ENCODE data around the gene PRMT7. TPM values are rescaled to one million over a fixed set of nuclear protein-coding genes. Genes with fewer than 3 reads are reported as not detected.

PRMT7 gene
- total RNA-seq, 1 donor from 2014 or later: 36.7 TPM

DNA sequence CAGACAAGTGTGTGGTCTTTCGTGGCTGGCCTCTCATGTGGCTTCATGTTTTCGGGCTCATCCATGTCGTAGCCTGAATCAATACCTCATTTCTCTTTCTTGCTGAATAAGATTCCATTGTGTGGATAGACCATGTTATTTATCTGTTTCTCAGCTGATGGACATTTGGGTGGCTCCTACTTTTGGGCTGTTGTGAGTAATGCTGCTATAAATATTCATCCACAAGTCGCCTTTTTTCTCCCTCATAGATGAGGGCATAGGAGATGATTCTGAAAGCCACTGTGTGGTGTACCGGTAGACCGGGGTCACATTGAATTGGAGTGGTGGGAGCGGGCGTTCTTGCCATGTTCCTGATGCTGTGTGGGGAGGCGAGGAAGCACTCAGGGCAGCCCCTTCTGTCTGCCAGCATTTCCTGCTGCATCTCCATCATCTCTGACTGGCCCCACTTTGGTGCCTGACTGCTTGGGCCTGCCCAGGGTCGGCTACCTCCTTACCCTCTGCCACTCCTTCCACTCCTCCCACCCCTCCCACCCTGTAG lies 40.1 kb downstream of the PRMT7 start:
- H3K79me2 ChIP-seq (ENCODE audit: insufficient read depth, low read length): no peaks in the 10 kb centered on the region
- Mint-ChIP-seq H3K4me1 (ENCODE audit: low read depth, unreplicated experiment) (peaks cover 3% of the 10 kb centered on the region), H3K9me3 (ENCODE audit: unreplicated experiment) (no peaks in the 10 kb centered on the region), H3K27ac (ENCODE audit: unreplicated experiment) (no peak overlapping the region), H3K4me3 (ENCODE audit: unreplicated experiment) (no peak overlapping the region), H3K27me3 (ENCODE audit: low read depth, unreplicated experiment) (no peaks in the 10 kb centered on the region), H3K36me3 (ENCODE audit: low read depth, unreplicated experiment) (peaks cover 10% of the 10 kb centered on the region)
- no peak overlapping the region for H3K27ac ChIP-seq (ENCODE audit: low read depth, low read length)
- H3K4me3 ChIP-seq (ENCODE audit: insufficient read depth, low read depth, low read length): no peak overlapping the region
- DNase-seq (ENCODE audit: low read depth): no peak
- no peaks in the 10 kb centered on the region for H3K9me3 ChIP-seq (ENCODE audit: insufficient read depth, low read depth, low read length)
- no peak overlapping the region for H3K4me2 ChIP-seq (ENCODE audit: low read length)
- no peak for FAIRE-seq
- H3K4me1 ChIP-seq (ENCODE audit: insufficient read depth, low read length): no peaks in the 10 kb centered on the region
- no peak overlapping the region for H3K9ac ChIP-seq (ENCODE audit: low read length)
- no peaks in the 10 kb centered on the region for H3K27me3 ChIP-seq (ENCODE audit: insufficient read depth, low read length)
- H2AFZ ChIP-seq (ENCODE audit: low read depth, low read length): no peak overlapping the region
- peaks cover 15% of the 10 kb centered on the region for H4K20me1 ChIP-seq (ENCODE audit: insufficient read depth, low read length)
- H3K36me3 ChIP-seq (ENCODE audit: insufficient read depth, low read length): peaks cover 17% of the 10 kb centered on the region
- no peak for TF ChIP-seq EZH2 (IDR thresholded peaks at IDR 0.05; ENCODE audit: insufficient read depth, low read length)
- TF ChIP-seq, protein P1, sequence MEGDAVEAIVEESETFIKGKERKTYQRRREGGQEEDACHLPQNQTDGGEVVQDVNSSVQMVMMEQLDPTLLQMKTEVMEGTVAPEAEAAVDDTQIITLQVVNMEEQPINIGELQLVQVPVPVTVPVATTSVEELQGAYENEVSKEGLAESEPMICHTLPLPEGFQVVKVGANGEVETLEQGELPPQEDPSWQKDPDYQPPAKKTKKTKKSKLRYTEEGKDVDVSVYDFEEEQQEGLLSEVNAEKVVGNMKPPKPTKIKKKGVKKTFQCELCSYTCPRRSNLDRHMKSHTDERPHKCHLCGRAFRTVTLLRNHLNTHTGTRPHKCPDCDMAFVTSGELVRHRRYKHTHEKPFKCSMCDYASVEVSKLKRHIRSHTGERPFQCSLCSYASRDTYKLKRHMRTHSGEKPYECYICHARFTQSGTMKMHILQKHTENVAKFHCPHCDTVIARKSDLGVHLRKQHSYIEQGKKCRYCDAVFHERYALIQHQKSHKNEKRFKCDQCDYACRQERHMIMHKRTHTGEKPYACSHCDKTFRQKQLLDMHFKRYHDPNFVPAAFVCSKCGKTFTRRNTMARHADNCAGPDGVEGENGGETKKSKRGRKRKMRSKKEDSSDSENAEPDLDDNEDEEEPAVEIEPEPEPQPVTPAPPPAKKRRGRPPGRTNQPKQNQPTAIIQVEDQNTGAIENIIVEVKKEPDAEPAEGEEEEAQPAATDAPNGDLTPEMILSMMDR (IDR thresholded peaks at IDR 0.05; ENCODE audit: insufficient read depth, low read depth, low read length): no peak

DNA sequence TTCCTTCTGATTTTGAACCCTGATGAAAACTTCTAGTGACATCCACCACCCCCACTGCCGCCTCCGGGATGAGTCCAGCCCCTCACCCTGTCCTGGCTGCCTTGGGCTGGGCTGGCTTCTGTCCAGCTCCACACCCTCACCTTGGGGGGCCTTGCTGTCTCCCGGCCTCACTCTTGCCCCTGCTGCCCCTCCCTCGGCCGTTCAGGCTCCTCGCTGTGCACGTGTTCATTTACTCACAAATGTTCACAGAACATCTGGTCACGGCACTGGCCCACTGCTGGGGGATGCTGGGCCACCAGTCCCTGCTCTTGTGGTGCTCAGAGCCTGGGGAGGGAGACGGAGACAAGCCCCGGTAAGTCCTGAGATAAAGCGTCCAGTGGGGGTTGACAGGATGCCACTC lies 40.6 kb downstream of the PRMT7 start:
- Histone ChIP-seq H3K36me3 (ENCODE audit: insufficient read depth, low read length) (peaks cover 15% of the 10 kb centered on the region), H3K27ac (ENCODE audit: low read depth, low read length) (no peak overlapping the region), H3K4me3 (ENCODE audit: insufficient read depth, low read depth, low read length) (no peak overlapping the region), H3K9me3 (ENCODE audit: insufficient read depth, low read depth, low read length) (no peaks in the 10 kb centered on the region), H3K9ac (ENCODE audit: low read length) (no peak overlapping the region), H3K4me1 (ENCODE audit: insufficient read depth, low read length) (no peaks in the 10 kb centered on the region), H4K20me1 (ENCODE audit: insufficient read depth, low read length) (peaks cover 15% of the 10 kb centered on the region), H3K27me3 (ENCODE audit: insufficient read depth, low read length) (no peaks in the 10 kb centered on the region), H2AFZ (ENCODE audit: low read depth, low read length) (no peak overlapping the region), H3K4me2 (ENCODE audit: low read length) (no peak overlapping the region), H3K79me2 (ENCODE audit: insufficient read depth, low read length) (no peaks in the 10 kb centered on the region)
- no peak overlapping the region for H3K4me3 Mint-ChIP-seq (ENCODE audit: unreplicated experiment)
- H3K9me3 Mint-ChIP-seq (ENCODE audit: unreplicated experiment): no peaks in the 10 kb centered on the region
- FAIRE-seq (no peak), DNase-seq (ENCODE audit: low read depth) (no peak)
- H3K4me1 Mint-ChIP-seq (ENCODE audit: low read depth, unreplicated experiment): peaks cover 6% of the 10 kb centered on the region
- H3K36me3 Mint-ChIP-seq (ENCODE audit: low read depth, unreplicated experiment): peaks cover 9% of the 10 kb centered on the region
- no peak for TF ChIP-seq EZH2 (IDR thresholded peaks at IDR 0.05; ENCODE audit: insufficient read depth, low read length)
- TF ChIP-seq, protein P1 (IDR thresholded peaks at IDR 0.05; ENCODE audit: insufficient read depth, low read depth, low read length): no peak
- H3K27me3 Mint-ChIP-seq (ENCODE audit: low read depth, unreplicated experiment): no peaks in the 10 kb centered on the region
- no peak overlapping the region for H3K27ac Mint-ChIP-seq (ENCODE audit: unreplicated experiment)

DNA sequence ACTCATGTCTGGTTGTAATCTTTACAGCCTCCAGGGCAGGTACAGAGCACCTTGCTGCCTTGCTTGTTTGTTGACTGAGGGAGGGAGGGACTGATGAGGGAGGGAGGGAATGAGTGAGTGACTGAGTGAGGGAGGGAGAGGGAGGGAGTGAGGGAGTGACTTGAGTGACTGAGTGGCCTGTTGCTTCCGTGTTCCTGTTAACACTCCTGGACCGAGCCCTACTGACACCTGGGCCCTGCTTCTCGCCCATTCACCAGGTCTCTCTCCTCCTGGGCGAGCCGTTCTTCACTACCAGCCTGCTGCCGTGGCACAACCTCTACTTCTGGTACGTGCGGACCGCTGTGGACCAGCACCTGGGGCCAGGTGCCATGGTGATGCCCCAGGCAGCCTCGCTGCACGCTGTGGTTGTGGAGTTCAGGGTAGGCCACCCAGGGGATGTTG lies 41.2 kb downstream of the PRMT7 start:
- Histone ChIP-seq H2AFZ (ENCODE audit: low read depth, low read length) (no peak overlapping the region), H3K9ac (ENCODE audit: low read length) (no peak overlapping the region), H3K79me2 (ENCODE audit: insufficient read depth, low read length) (no peaks in the 10 kb centered on the region), H3K36me3 (ENCODE audit: insufficient read depth, low read length) (peaks cover 12% of the 10 kb centered on the region), H4K20me1 (ENCODE audit: insufficient read depth, low read length) (peaks cover 11% of the 10 kb centered on the region), H3K27me3 (ENCODE audit: insufficient read depth, low read length) (no peaks in the 10 kb centered on the region), H3K9me3 (ENCODE audit: insufficient read depth, low read depth, low read length) (no peaks in the 10 kb centered on the region), H3K4me3 (ENCODE audit: insufficient read depth, low read depth, low read length) (no peak overlapping the region), H3K27ac (ENCODE audit: low read depth, low read length) (no peak overlapping the region), H3K4me2 (ENCODE audit: low read length) (no peak overlapping the region), H3K4me1 (ENCODE audit: insufficient read depth, low read length) (no peaks in the 10 kb centered on the region)
- Mint-ChIP-seq H3K36me3 (ENCODE audit: low read depth, unreplicated experiment) (peaks cover 9% of the 10 kb centered on the region), H3K27me3 (ENCODE audit: low read depth, unreplicated experiment) (no peaks in the 10 kb centered on the region), H3K9me3 (ENCODE audit: unreplicated experiment) (no peaks in the 10 kb centered on the region), H3K27ac (ENCODE audit: unreplicated experiment) (no peak overlapping the region), H3K4me1 (ENCODE audit: low read depth, unreplicated experiment) (peaks cover 3% of the 10 kb centered on the region), H3K4me3 (ENCODE audit: unreplicated experiment) (no peak overlapping the region)
- DNase-seq (ENCODE audit: low read depth) (no peak), FAIRE-seq (no peak)
- TF ChIP-seq, protein P1 (IDR thresholded peaks at IDR 0.05; ENCODE audit: insufficient read depth, low read depth, low read length): no peak
- TF ChIP-seq EZH2 (IDR thresholded peaks at IDR 0.05; ENCODE audit: insufficient read depth, low read length): no peak

Data from astrocyte (in vitro differentiated cells and primary cell).